Vagina (tissue), 2 donors: ENCODE data around the gene TMEM178B.

Experiments
- POLR2A ChIP-seq, 2 donors: fragments of 450-650 bp; IDR thresholded peaks; one replicate each; pipeline ENCODE4 v1.6.1; 2017; ENCODE audit warnings: antibody characterized with exemption in 2 of 2, mild to moderate bottlenecking in 2 of 2, moderate library complexity in 2 of 2
- POLR2AphosphoS5 ChIP-seq, 2 donors: sonication (generic); formaldehyde crosslinking; IDR thresholded peaks; one replicate each; pipeline ENCODE4 v1.9.0; 2017; ENCODE audit warnings: antibody characterized with exemption in 2 of 2, mild to moderate bottlenecking in 2 of 2, low read depth in 1 of 2; ENCODE audit not compliant: insufficient read depth in 1 of 2
- TF ChIP-seq, protein P1 (sequence below), 3 experiments: fragments of 450-650 bp in 2 of 3; fragments of 200-600 bp in 1 of 3; sonication (generic) in 1 of 3; IDR thresholded peaks; one replicate each; pipeline ENCODE4 v1.5.1; 2017 to 2019; ENCODE audit warnings: antibody characterized with exemption in 3 of 3, mild to moderate bottlenecking in 2 of 3, moderate library complexity in 2 of 3

DNA sequence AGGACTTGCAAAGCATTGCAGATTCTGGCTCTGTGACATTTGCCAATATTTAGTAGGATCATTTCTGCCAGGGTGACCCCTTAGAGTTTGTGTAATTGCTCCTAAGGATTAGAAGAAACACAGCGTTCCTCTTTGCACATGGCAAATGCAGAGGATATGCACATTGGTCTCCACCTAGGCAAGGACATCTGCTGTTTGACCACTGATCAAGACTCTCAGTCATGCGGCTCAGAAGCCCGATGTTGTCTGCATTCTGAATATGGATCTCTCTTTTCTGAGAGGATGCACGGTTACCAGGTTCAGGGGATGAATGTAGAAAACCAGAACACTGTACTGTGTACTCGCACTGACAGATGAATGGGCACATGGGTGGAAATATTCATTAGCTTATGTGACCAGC, 296.8 kb downstream of the TMEM178B start:
- TF ChIP-seq, protein P1, sequence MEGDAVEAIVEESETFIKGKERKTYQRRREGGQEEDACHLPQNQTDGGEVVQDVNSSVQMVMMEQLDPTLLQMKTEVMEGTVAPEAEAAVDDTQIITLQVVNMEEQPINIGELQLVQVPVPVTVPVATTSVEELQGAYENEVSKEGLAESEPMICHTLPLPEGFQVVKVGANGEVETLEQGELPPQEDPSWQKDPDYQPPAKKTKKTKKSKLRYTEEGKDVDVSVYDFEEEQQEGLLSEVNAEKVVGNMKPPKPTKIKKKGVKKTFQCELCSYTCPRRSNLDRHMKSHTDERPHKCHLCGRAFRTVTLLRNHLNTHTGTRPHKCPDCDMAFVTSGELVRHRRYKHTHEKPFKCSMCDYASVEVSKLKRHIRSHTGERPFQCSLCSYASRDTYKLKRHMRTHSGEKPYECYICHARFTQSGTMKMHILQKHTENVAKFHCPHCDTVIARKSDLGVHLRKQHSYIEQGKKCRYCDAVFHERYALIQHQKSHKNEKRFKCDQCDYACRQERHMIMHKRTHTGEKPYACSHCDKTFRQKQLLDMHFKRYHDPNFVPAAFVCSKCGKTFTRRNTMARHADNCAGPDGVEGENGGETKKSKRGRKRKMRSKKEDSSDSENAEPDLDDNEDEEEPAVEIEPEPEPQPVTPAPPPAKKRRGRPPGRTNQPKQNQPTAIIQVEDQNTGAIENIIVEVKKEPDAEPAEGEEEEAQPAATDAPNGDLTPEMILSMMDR (IDR thresholded peaks at IDR 0.05) = no peak
- TF ChIP-seq POLR2AphosphoS5 (IDR thresholded peaks at IDR 0.05; ENCODE audit: insufficient read depth in 1 of 2, low read depth in 1 of 2) (no peak), POLR2A (IDR thresholded peaks at IDR 0.05) (no peak)
